T-helper 2 cell (primary cell): ENCODE measurements around the gene ARNT2.
"Not testable (repeated sequence)": the region's sequence is repeated elsewhere in the genome, so short reads cannot be mapped to it uniquely, and the experiment has no call there.

Experiments used
- DNase-seq, 5 experiments: peaks; one replicate each; pipeline versions ENCODE4 v3.0.0 to v3.0.0-alpha.2; 2012 to 2022
- total RNA-seq, 2 donors: gene quantifications; one replicate each; lab custom pipeline; 2026; lab: John Stamatoyannopoulos, UW

The ARNT2 gene
- total RNA-seq, result 0 to 0.88 reads per million in 2 donors

GRCh38 chr15:80404057-80404760 is at the start of gene ARNT2:
ARNT2 (plus strand) TSS chr15:80404382; CDS start chr15:80404516, 134 bp downstream.
- no peak for DNase-seq

- DNase-seq, result peak in 1 of 5 experiments; percentile 6
Measured at GRCh38 chr15:80367094-80367493, 37.1 kb upstream of the ARNT2 start.

GRCh38 chr15:80367661-80368060 is 36.5 kb upstream of the ARNT2 start:
- no peak for DNase-seq

- no peak for DNase-seq
Measured at GRCh38 chr15:80371924-80372323, 32.3 kb upstream of the ARNT2 start.

GRCh38 chr15:80374441-80374840 is 29.7 kb upstream of the ARNT2 start:
- no peak for DNase-seq

GRCh38 chr15:80375968-80376891 is 28.0 kb upstream of the ARNT2 start:
- DNase-seq, result no peak

GRCh38 chr15:80379693-80380092 is 24.5 kb upstream of the ARNT2 start:
- no peak for DNase-seq

GRCh38 chr15:80380154-80380553 is 24.0 kb upstream of the ARNT2 start:
- DNase-seq, result no peak

GRCh38 chr15:80382285-80382684 is 21.9 kb upstream of the ARNT2 start:
- no peak for DNase-seq

- no peak for DNase-seq
Measured at GRCh38 chr15:80384432-80384831, 19.8 kb upstream of the ARNT2 start.

GRCh38 chr15:80386151-80386550 is 18.0 kb upstream of the ARNT2 start:
- DNase-seq, result no peak

GRCh38 chr15:80388326-80388725 is 15.9 kb upstream of the ARNT2 start:
- no peak for DNase-seq

- DNase-seq, result no peak
Measured at GRCh38 chr15:80389370-80389769, 14.8 kb upstream of the ARNT2 start.

GRCh38 chr15:80390942-80391341 is 13.2 kb upstream of the ARNT2 start:
- DNase-seq, result not testable (repeated sequence)

- no peak for DNase-seq
Measured at GRCh38 chr15:80395616-80396015, 8.6 kb upstream of the ARNT2 start.

GRCh38 chr15:80396096-80396495 is 8.1 kb upstream of the ARNT2 start:
- no peak for DNase-seq

- no peak for DNase-seq
Measured at GRCh38 chr15:80399508-80399907, 4.7 kb upstream of the ARNT2 start.

- DNase-seq, result no peak
Measured at GRCh38 chr15:80401456-80401855, 2.7 kb upstream of the ARNT2 start.

GRCh38 chr15:80402339-80402738 is 1.8 kb upstream of the ARNT2 start:
- DNase-seq, result no peak

- no peak for DNase-seq
Measured at GRCh38 chr15:80403712-80404056, 498 bp upstream of the ARNT2 start.

GRCh38 chr15:80404761-80405553 is 775 bp downstream of the ARNT2 start:
- DNase-seq, result no peak

GRCh38 chr15:80405554-80405850 is 1.3 kb downstream of the ARNT2 start:
- DNase-seq, result no peak

GRCh38 chr15:80405970-80406369 is 1.8 kb downstream of the ARNT2 start:
- DNase-seq, result no peak
